HG02623 (cell line): Measurements from ENCODE around the gene LRRC8C.

Experiments used
- ATAC-seq: cut with Tn5 transposase; IDR thresholded peaks from one replicate; pipeline ENCODE4 v1.9.1; 2021; ENCODE audit warnings: moderate library complexity; ENCODE audit not compliant: unreplicated experiment

LRRC8C gene

GRCh38 chr1:89633248-89633799 lies 404 bp downstream of the LRRC8C start:
- peak; percentile 35 for ATAC-seq

DNA sequence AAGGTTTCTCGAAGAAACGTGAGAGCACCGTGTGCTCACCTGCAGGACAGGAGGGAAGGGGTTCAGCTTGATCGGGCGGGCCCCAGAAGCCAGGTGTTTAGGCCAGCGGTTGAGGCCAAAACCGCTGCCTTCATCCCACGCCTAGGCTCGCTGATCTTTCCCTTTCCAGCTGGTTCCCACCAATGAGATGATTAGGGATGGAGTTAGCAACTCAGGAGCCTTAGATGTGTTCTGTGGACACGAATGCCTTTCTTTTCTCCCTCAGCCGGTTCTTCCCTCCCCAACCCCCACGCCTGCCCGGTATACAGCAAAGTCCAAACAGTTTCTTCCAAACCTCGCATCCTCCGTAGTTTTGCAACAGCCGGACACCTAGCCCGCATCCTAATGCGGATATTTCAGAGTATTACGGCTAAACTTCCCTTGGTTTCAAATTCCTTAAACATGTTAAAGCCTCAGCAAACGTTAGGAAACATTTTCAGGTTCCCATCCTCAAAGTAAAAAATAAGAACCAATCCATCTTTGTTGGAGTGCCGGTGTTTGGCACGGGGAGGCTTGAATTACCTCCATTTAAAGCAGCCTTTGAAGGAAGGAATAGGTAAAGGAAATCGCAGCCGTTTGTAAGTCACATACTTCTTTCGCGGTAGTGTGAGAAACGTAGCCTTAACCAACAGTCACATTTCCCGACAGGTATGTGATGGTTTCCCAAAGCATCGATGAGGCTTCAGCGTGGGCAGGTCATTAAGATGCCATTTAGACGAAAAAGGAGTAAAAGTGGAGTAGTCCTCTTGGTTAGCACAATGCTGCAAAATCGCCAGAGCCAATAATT lies 1.1 kb downstream of the LRRC8C start:
- no peak for ATAC-seq

GRCh38 chr1:89635825-89636815 lies 3.2 kb downstream of the LRRC8C start:
- ATAC-seq: no peak

- ATAC-seq: no peak
Observed at GRCh38 chr1:89637496-89637895, 4.6 kb downstream of the LRRC8C start.

DNA sequence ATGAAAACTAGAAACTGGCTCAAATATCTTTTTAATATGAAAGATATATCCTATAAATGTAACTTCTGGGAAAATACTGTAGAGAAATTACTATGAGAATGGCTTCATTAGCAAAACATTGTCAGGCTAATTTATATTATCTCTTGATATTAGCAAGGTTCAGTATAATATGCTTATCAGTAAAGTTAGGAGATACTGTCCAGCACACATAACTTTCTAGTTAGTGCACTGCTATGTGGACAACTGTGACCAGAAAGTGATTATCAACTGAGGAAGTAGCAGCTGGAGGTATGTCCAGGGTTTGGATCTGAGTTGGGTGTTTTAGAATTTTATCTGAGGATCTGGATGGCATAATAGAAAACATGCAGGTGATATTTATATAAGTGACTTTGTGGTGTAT lies 7.5 kb downstream of the LRRC8C start:
- no peak for ATAC-seq

DNA sequence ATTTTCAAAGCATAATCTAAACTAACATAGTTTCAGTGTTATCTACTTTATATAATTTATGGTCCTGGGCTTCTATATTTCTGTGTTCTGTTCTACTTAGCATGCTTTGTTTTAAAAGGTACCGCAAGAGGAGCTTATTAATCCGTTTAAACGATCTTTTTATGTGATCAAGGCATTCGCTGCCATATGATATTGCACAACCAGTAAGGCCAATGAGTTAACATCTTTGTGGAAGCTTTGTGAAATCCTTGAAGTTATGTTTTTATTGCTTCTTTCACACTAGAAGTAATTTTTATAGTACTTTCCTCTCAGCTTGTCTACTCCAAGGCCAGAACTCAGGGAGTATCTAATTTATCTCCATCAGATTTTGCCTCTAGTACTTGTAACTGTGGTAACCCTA lies 8.9 kb downstream of the LRRC8C start:
- no peak for ATAC-seq

DNA sequence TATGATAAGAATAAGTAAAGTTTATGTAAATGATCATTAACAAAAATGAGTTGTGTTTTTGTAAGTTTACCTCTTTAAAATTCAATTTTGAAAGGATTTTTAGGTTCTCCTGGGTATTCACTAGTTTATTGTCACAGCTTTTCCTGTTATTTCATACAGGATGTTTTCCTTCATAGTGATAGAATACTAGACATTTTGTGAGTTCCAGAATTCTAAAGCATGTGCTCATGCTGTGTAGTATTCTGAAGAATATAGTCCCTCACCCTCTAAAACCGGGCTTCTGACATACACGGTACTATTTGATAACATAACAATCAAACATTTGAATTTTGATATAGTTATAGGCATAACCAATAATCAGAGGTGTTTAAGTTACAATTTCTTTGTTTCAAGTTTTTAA lies 10.7 kb downstream of the LRRC8C start:
- no peak for ATAC-seq

DNA sequence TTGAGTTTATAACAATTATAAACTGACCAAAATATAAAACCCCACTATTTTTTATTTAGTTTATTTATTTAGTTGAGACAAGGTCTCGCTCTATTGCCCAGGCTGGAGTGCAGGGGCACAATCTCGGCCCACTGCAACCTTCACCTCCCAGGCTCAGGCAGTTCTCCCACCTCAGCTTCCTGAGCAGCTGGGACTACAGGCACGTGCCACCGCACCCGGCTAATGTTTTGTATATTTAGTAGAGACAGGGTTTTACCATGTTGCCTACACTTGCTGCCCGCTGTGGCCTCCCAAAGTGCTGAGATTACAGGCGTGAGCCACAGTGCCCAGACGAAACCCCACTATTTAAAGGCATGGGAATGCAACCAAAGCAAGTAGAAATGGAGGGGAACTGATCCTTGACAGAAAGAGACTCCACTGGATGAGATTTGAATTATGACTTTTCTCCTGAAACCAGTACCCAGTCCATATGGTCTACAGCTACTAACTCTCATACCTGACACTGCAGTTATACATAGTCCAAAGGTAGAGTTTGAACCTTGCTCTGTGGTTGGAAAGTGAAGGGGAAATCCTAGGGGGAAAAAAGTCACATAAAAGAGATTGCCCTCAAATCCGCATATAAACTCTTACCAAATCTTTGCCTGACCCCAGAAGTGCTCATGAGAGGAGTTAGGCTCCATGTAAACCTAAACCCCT lies 11.3 kb downstream of the LRRC8C start:
- ATAC-seq: no peak

- ATAC-seq: no peak
Observed at GRCh38 chr1:89646259-89646658, 13.3 kb downstream of the LRRC8C start.

DNA sequence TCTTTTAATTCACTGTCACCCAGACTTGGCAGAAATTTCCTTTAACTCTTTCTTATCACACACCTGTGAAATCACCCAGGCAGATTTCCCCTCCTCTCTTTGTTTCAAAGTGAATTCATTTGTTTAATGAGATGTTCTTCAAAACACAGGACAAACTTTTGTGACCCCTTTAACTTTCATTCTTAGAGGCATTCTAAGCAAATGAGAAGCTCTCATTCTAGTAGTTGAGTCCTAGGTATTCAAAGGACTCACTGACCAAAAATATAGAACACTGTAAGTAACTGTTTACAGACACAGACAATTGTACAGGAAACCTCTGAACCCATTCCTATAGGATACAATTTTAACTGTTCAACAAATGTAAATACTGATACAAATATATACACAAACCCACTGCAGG lies 16.9 kb downstream of the LRRC8C start:
- no peak for ATAC-seq

GRCh38 chr1:89652373-89652772 lies 19.5 kb downstream of the LRRC8C start:
- ATAC-seq: no peak

DNA sequence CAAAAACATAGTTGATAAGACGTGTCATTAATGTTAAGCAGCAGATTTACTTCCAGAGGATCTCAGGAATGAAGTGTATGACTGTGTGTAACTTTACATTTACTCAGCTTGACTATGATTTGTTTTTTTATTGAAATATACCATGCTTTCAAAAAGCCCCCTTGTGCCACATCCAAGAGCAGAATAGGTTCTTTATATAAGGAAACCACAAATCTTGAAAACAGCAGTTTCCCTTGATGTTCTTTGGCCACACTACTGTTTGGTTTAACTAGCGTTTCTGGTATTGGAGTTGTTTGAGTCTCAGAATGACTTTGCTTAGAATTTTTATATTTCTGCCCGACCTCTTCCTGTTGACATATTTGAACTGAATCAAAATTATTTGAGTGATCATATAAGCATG lies 25.0 kb downstream of the LRRC8C start:
- ATAC-seq: peak; percentile 50

DNA sequence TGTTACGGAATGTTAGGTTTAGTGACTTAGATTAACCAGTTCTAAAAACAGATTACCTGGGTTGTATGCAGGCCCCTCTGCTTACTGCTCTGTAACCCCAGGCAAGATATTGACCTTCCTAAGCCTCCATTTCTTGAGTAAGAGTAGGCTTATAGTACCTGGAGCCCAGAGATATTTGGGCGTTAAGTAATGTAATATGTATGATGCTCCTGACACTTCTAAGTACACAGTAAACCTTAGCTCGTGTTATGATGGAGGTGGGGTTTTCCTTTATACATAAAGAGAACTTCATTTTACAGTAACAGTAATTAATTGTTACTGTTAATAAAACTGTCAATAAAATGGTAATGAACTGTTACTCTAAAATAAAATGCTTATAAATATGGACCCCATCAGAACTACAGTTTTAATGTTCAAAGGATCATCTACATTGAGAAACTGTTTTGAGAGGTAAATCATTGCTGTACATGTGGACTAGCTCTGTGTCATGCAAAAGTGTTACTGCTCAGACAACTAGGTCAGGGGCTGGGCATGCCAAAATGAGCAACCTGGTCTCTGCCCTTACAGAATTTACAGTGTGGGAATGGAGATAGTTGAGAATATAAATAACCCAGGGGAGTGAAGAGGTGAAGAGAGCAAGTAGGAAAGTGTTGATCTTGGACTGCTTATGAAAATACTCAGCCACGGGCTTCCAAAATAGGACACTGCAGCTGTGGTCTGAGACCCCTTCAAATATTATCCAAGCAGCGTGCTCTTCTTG lies 26.6 kb downstream of the LRRC8C start:
- ATAC-seq: no peak

- ATAC-seq: no peak
Observed at GRCh38 chr1:89660224-89661061, 27.5 kb downstream of the LRRC8C start.

DNA sequence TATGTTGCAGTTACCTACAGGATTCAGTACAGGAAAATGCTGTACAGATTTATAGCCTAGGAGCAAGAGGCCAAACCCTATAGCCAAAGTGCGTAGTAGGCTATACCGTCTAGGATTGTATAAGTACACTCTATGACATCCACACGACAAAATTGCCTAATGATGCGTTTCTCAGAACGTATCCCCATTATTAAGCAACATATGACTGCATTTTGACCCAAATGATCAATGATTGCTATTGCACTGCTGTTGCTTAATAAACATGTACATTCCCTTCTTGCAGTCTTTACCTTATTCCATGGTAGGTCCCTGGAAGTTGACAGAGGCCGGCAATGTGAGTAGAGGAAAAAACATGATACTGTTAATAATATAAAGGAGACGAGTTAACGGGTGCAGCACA lies 33.0 kb downstream of the LRRC8C start:
- ATAC-seq: no peak

GRCh38 chr1:89666640-89667039 lies 33.7 kb downstream of the LRRC8C start:
- ATAC-seq: no peak

- ATAC-seq: no peak
Observed at GRCh38 chr1:89667691-89668090, 34.8 kb downstream of the LRRC8C start.

- ATAC-seq: no peak
Observed at GRCh38 chr1:89668961-89669360, 36.0 kb downstream of the LRRC8C start.

GRCh38 chr1:89669441-89669840 lies 36.5 kb downstream of the LRRC8C start:
- no peak for ATAC-seq
